ENCODE data around the gene TNFAIP8L1.

DNA sequence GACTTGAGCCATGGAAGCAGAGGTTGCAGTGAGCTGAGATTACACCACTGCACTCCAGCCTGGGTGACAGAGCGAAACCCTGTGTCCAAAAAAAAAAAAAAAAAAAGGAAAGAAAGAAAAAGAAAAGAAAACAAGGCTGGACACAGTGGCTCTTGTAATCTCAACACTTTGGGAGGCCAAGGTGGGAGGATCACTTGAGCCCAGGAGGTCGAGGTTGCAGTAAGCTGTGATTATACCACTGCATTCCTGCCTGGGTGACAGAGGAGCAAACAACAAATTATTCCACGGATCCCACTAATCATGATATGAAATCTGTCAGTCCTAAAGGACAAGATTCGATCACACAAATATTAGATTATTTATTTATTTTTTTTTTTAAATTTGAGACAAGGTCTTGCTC is 33.9 kb downstream of the TNFAIP8L1 start:
- no peak for TF ChIP-seq POLR2AphosphoS5 (IDR thresholded peaks at IDR 0.05; ENCODE audit: borderline replicate concordance, low read depth, low read length)
- TF ChIP-seq EZH2 (IDR thresholded peaks at IDR 0.05) = no peak
